ENCODE measurements around the gene COA6.

DNA sequence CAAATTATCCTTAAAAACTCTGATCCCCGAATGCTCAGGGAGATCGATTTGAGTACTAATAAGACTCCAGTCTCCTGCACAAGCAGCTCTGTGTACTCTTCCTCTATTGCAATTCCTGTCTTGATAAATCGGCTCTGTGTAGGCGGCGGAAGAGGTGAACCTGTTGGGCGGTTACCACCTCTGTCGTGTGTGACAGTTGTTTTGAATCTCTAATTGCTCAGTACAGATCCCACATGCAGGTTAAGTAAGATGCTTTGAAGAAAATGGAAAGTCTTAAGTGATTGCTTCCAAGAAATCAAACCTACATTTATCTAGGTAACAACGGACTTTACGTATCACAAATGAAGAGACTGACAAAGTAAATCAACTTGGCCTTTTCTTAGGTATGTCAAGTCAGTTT, 35.5 kb downstream of the COA6 start:
- TF ChIP-seq, protein P1, sequence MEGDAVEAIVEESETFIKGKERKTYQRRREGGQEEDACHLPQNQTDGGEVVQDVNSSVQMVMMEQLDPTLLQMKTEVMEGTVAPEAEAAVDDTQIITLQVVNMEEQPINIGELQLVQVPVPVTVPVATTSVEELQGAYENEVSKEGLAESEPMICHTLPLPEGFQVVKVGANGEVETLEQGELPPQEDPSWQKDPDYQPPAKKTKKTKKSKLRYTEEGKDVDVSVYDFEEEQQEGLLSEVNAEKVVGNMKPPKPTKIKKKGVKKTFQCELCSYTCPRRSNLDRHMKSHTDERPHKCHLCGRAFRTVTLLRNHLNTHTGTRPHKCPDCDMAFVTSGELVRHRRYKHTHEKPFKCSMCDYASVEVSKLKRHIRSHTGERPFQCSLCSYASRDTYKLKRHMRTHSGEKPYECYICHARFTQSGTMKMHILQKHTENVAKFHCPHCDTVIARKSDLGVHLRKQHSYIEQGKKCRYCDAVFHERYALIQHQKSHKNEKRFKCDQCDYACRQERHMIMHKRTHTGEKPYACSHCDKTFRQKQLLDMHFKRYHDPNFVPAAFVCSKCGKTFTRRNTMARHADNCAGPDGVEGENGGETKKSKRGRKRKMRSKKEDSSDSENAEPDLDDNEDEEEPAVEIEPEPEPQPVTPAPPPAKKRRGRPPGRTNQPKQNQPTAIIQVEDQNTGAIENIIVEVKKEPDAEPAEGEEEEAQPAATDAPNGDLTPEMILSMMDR (IDR thresholded peaks at IDR 0.05 in 8 of 11, conservative IDR thresholded peaks at IDR 0.05 in 3 of 11), result no peak
- TF ChIP-seq POLR2AphosphoS5 (IDR thresholded peaks at IDR 0.05), result no peak
- TF ChIP-seq POLR2A (IDR thresholded peaks at IDR 0.05), result no peak
